Neural progenitor cell (in vitro differentiated cells): ENCODE data around the gene PRXL2C. TPM values are rescaled to one million over a fixed set of nuclear protein-coding genes. Genes with fewer than 3 reads are reported as not detected.

Source experiments
- DNase-seq: peaks from one replicate; pipeline ENCODE4 v3.0.0-alpha.2; 2016; ENCODE audit warnings: low spot score
- H2AFZ ChIP-seq: fragments of 200-600 bp; sonication (generic); replicated peaks from 2 replicates; pipeline ENCODE4 v1.6.1; 2016; ENCODE audit warnings: antibody characterized with exemption
- H3F3A ChIP-seq: fragments of 200-600 bp; sonication (generic); 2 replicates; pipeline ENCODE4 v1.6.1; 2016; ENCODE audit warnings: antibody characterized with exemption, low read depth
- H3K27ac ChIP-seq: fragments of 200-600 bp; sonication (generic); 2 replicates; pipeline ENCODE4 v1.5.1; 2016; ENCODE audit warnings: mild to moderate bottlenecking
- H3K27me3 ChIP-seq: fragments of 200-600 bp; sonication (generic); 2 replicates; pipeline ENCODE4 v1.6.1; 2016; ENCODE audit warnings: mild to moderate bottlenecking, moderate library complexity
- H3K36me3 ChIP-seq: fragments of 200-600 bp; sonication (generic); 2 replicates; pipeline ENCODE4 v1.5.1; 2016
- H3K4me1 ChIP-seq: fragments of 200-600 bp; sonication (generic); 2 replicates; pipeline ENCODE4 v1.6.1; 2016; ENCODE audit warnings: mixed run types
- H3K4me2 ChIP-seq: fragments of 200-600 bp; sonication (generic); 2 replicates; pipeline ENCODE4 v1.6.1; 2016
- H3K4me3 ChIP-seq: fragments of 200-600 bp; sonication (generic); 2 replicates; pipeline ENCODE4 v1.5.1; 2016
- H3K79me2 ChIP-seq: fragments of 200-600 bp; sonication (generic); 2 replicates; pipeline ENCODE4 v1.6.1; 2016; ENCODE audit warnings: low read depth
- H3K9ac ChIP-seq: fragments of 200-600 bp; sonication (generic); 2 replicates; pipeline ENCODE4 v1.6.1; 2016
- H3K9me3 ChIP-seq: fragments of 200-600 bp; sonication (generic); 2 replicates; pipeline ENCODE4 v1.5.1; 2016; ENCODE audit warnings: low read depth
- H4K20me1 ChIP-seq: fragments of 200-600 bp; sonication (generic); 2 replicates; pipeline ENCODE4 v1.6.1; 2016; ENCODE audit warnings: low read depth
- H3K27ac Mint-ChIP-seq: 3 replicates; pipeline ENCODE4 v1.8.0; 2021; ENCODE audit warnings: mixed read lengths
- H3K27me3 Mint-ChIP-seq: 2 replicates; pipeline ENCODE4 v1.8.0; 2022; ENCODE audit warnings: low read depth, mild to moderate bottlenecking, inconsistent platforms, moderate library complexity, mixed read lengths; ENCODE audit not compliant: insufficient read depth
- H3K36me3 Mint-ChIP-seq: 3 replicates; pipeline ENCODE4 v1.8.0; 2021; ENCODE audit warnings: mixed read lengths
- H3K4me1 Mint-ChIP-seq: 3 replicates; pipeline ENCODE4 v1.8.0; 2021; ENCODE audit warnings: mixed read lengths
- H3K4me3 Mint-ChIP-seq: 3 replicates; pipeline ENCODE4 v1.8.0; 2021; ENCODE audit warnings: mild to moderate bottlenecking, moderate library complexity, mixed read lengths
- H3K9me3 Mint-ChIP-seq: 3 replicates; pipeline ENCODE4 v1.8.0; 2020; ENCODE audit warnings: mixed read lengths
- CTCF ChIP-seq: fragments of 200-600 bp; sonication (generic); IDR thresholded peaks from 2 replicates; pipeline ENCODE4 v1.5.1; 2017; ENCODE audit warnings: antibody characterized with exemption, mild to moderate bottlenecking
- EZH2 ChIP-seq: fragments of 200-600 bp; sonication (generic); IDR thresholded peaks from 2 replicates; pipeline ENCODE4 v1.6.1; 2017; ENCODE audit warnings: antibody characterized with exemption, mild to moderate bottlenecking, moderate library complexity
- EZH2phosphoT487 ChIP-seq: fragments of 200-600 bp; sonication (generic); IDR thresholded peaks from 2 replicates; pipeline ENCODE4 v1.6.1; 2017; ENCODE audit warnings: antibody characterized with exemption
- total RNA-seq: library from RNA; depleted of rRNA; stranded (reverse); fragments of >200 nt; gene quantifications from 2 replicates; pipeline ENCODE4 v1.2.3, GENCODE V29; 2015; ENCODE audit warnings: low replicate concordance

PRXL2C gene
- total RNA-seq, 1 donor from 2014 or later, result 5.1 TPM

- Mint-ChIP-seq H3K9me3 (no peaks in the 10 kb centered on the region), H3K4me1 (peaks cover 11% of the 10 kb centered on the region), H3K27ac (no peak overlapping the region), H3K4me3 (peak overlapping the region; percentile 87), H3K27me3 (peaks cover 1% of the 10 kb centered on the region), H3K36me3 (peaks cover 3% of the 10 kb centered on the region)
- Histone ChIP-seq H3K4me1 (no peaks in the 10 kb centered on the region), H3K9me3 (no peaks in the 10 kb centered on the region), H3K27me3 (peaks cover 26% of the 10 kb centered on the region), H3K4me2 (peak overlapping the region; percentile 83), H3K4me3 (peak overlapping the region; percentile 76), H3K9ac (peak overlapping the region; percentile 28), H3K79me2 (no peaks in the 10 kb centered on the region), H3K27ac (no peak overlapping the region), H4K20me1 (no peaks in the 10 kb centered on the region), H2AFZ (peak overlapping the region; percentile 91), H3K36me3 (no peaks in the 10 kb centered on the region), H3F3A (peaks cover 19% of the 10 kb centered on the region)
- peak; percentile 40 for TF ChIP-seq CTCF
- TF ChIP-seq EZH2phosphoT487, result no peak
- TF ChIP-seq EZH2, result no peak
- peak; percentile 84 for DNase-seq
Measured at GRCh38 chr9:96654450-96655197, 493 bp downstream of the PRXL2C start.

DNA sequence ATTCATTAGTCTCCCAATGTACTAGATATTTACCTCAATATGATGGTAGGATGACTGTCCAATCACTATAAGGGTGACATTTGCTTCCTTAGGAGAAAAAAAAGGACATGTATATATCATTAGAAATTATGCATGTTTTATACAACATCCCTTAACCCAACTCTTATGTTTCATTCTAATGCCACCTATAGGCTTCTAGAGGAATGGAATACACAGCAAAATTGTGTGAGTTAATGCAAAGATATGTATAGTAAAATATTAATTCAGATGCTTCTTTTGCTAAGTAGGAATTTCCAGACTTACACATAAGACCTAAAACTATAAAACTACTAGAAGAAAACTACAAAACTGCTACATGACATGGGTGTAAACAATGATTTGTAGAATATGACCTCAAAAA is 3.5 kb downstream of the PRXL2C start:
- Mint-ChIP-seq H3K9me3 (no peaks in the 10 kb centered on the region), H3K4me3 (no peak overlapping the region), H3K27me3 (no peaks in the 10 kb centered on the region), H3K27ac (no peak overlapping the region), H3K36me3 (peaks cover 6% of the 10 kb centered on the region), H3K4me1 (peaks cover 11% of the 10 kb centered on the region)
- H3K27ac ChIP-seq, result no peak overlapping the region
- peak; percentile 45 for TF ChIP-seq CTCF
- no peak for TF ChIP-seq EZH2
- TF ChIP-seq EZH2phosphoT487, result no peak
- H3F3A ChIP-seq, result peaks cover 19% of the 10 kb centered on the region
- no peaks in the 10 kb centered on the region for H3K9me3 ChIP-seq
- no peak overlapping the region for H2AFZ ChIP-seq
- no peak overlapping the region for H3K9ac ChIP-seq
- no peak overlapping the region for H3K4me3 ChIP-seq
- no peaks in the 10 kb centered on the region for H3K79me2 ChIP-seq
- H3K36me3 ChIP-seq, result no peaks in the 10 kb centered on the region
- no peaks in the 10 kb centered on the region for H4K20me1 ChIP-seq
- H3K27me3 ChIP-seq, result peaks cover 12% of the 10 kb centered on the region
- no peak overlapping the region for H3K4me2 ChIP-seq
- DNase-seq, result no peak
- no peaks in the 10 kb centered on the region for H3K4me1 ChIP-seq

DNA sequence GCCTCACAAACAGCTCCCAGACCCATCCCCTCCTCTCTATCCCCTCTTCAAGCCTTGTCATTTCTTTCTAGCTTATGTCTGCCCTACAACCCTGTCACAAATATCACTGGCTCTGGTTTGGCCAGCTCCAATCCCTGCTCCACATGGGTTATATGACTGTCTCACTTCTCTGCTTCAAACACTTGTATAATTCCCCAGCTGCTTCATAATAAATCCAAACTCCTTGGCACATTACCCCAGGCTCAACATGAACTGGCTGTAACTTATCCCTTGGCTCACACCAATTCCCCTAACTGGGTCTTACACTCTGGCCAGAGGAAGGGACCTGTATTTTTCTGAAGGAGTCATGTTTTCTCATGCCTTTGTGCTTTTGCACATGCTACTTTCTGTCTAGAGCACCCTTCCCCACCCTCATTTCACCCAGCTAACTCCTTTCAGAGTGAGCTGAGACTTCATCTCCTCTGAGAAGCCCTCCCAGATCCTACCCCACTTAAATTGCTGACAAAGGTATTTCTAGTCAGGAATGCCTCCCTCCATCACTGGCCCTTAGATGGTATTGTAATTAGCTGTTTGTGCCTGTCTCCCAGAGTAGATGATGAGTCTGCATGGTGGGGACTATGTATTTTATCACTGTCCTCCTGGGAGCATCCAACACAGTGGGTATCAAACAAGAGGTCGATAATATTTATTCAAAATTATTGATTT is 5.3 kb downstream of the PRXL2C start:
- H3K4me1 Mint-ChIP-seq, result peaks cover 3% of the 10 kb centered on the region
- H3K27ac Mint-ChIP-seq, result no peak overlapping the region
- Histone ChIP-seq H3K36me3 (no peaks in the 10 kb centered on the region), H4K20me1 (no peaks in the 10 kb centered on the region), H3K9ac (no peak overlapping the region), H3K4me2 (no peak overlapping the region), H3K4me1 (no peaks in the 10 kb centered on the region), H3K4me3 (no peak overlapping the region), H3K27me3 (no peaks in the 10 kb centered on the region), H3K79me2 (no peaks in the 10 kb centered on the region), H3K27ac (no peak overlapping the region), H3F3A (peaks cover 10% of the 10 kb centered on the region), H2AFZ (no peak overlapping the region), H3K9me3 (no peaks in the 10 kb centered on the region)
- H3K27me3 Mint-ChIP-seq, result no peaks in the 10 kb centered on the region
- H3K36me3 Mint-ChIP-seq, result peaks cover 14% of the 10 kb centered on the region
- TF ChIP-seq EZH2phosphoT487, result no peak
- no peak for TF ChIP-seq CTCF
- no peak overlapping the region for H3K4me3 Mint-ChIP-seq
- no peaks in the 10 kb centered on the region for H3K9me3 Mint-ChIP-seq
- DNase-seq, result no peak
